HFF-Myc (cell line): ENCODE results near the gene PRDM16.

Experiments used
- DNase-seq: peaks from one replicate; pipeline ENCODE4 v3.0.0-alpha.2; 2011; ENCODE audit warnings: low read depth; ENCODE audit errors: extremely low read depth
- H3K4me3 ChIP-seq: replicated peaks from 2 replicates; pipeline ENCODE4 v1.5.1; 2011; ENCODE audit warnings: low read depth, mild to moderate bottlenecking, control low read depth, low read length
- CTCF ChIP-seq: IDR thresholded peaks from 2 replicates; pipeline ENCODE4 v1.5.1; 2012; ENCODE audit warnings: mild to moderate bottlenecking, low read depth, low read length, control low read depth; ENCODE audit errors: missing control alignments

PRDM16 gene

GRCh38 chr1:3423896-3424611 lies 355.1 kb downstream of the PRDM16 start:
- no peak overlapping the region for H3K4me3 ChIP-seq
- no peak for TF ChIP-seq CTCF

GRCh38 chr1:3425486-3426215 lies 356.6 kb downstream of the PRDM16 start:
- DNase-seq = no peak
- no peak for TF ChIP-seq CTCF
- no peak overlapping the region for H3K4me3 ChIP-seq

More at GRCh38 chr1:3423896-3424611, 355.1 kb downstream of the PRDM16 start:
- DNase-seq = no peak

- H3K4me3 ChIP-seq = no peak overlapping the region
- DNase-seq = no peak
- no peak for TF ChIP-seq CTCF
Observed at GRCh38 chr1:3426956-3427535, 358.0 kb downstream of the PRDM16 start.

GRCh38 chr1:3427711-3428704 lies 359.0 kb downstream of the PRDM16 start:
- no peak for TF ChIP-seq CTCF
- DNase-seq = no peak
- H3K4me3 ChIP-seq = no peak overlapping the region

- no peak for DNase-seq
- no peak for TF ChIP-seq CTCF
- no peak overlapping the region for H3K4me3 ChIP-seq
Observed at GRCh38 chr1:3428899-3429298, 359.9 kb downstream of the PRDM16 start.

- no peak for DNase-seq
- TF ChIP-seq CTCF = no peak
- H3K4me3 ChIP-seq = no peak overlapping the region
Observed at GRCh38 chr1:3429320-3429719, 360.3 kb downstream of the PRDM16 start.
